ENCODE measurements around the gene TCAP. TPM values are rescaled to one million over a fixed set of nuclear protein-coding genes. Genes with fewer than 3 reads are reported as not detected.

TCAP gene
- total RNA-seq, 1 donor from 2014 or later, result not detected

DNA sequence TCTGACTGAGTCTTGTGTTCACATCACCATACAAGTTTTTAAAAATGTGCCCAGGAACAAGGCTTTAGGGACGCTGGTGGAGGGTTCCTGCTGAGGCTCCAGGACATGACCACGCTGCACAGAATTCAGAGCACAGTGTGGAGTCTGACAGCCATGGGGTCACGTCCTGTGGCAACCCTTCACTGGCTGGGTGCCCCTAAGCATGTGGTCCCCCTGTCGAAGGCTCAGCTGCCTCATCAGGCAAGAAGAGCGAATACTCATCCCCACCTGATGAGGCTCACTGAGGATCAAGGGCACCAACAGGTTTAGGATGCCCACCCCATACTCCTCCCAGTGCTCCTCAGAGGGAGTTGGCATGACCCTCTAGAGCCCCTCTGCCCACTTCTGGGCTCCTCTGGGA is 9.0 kb downstream of the TCAP start:
- H3K36me3 ChIP-seq (ENCODE audit: control insufficient read depth, insufficient read depth, low read length), result no peaks in the 10 kb centered on the region
- peaks cover 8% of the 10 kb centered on the region for H3K27me3 ChIP-seq (ENCODE audit: control insufficient read depth, insufficient read depth, low read length)
- no peak overlapping the region for H3K4me3 ChIP-seq (ENCODE audit: low read depth, low read length)
- no peak for FAIRE-seq
- TF ChIP-seq, protein P1, sequence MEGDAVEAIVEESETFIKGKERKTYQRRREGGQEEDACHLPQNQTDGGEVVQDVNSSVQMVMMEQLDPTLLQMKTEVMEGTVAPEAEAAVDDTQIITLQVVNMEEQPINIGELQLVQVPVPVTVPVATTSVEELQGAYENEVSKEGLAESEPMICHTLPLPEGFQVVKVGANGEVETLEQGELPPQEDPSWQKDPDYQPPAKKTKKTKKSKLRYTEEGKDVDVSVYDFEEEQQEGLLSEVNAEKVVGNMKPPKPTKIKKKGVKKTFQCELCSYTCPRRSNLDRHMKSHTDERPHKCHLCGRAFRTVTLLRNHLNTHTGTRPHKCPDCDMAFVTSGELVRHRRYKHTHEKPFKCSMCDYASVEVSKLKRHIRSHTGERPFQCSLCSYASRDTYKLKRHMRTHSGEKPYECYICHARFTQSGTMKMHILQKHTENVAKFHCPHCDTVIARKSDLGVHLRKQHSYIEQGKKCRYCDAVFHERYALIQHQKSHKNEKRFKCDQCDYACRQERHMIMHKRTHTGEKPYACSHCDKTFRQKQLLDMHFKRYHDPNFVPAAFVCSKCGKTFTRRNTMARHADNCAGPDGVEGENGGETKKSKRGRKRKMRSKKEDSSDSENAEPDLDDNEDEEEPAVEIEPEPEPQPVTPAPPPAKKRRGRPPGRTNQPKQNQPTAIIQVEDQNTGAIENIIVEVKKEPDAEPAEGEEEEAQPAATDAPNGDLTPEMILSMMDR (IDR thresholded peaks at IDR 0.05; ENCODE audit: insufficient read depth, low read length, severe bottlenecking), result no peak
- DNase-seq (ENCODE audit: low read depth), result no peak

- no peak for FAIRE-seq
- no peak overlapping the region for H3K4me3 ChIP-seq (ENCODE audit: low read depth, low read length)
- H3K36me3 ChIP-seq (ENCODE audit: control insufficient read depth, insufficient read depth, low read length), result no peaks in the 10 kb centered on the region
- H3K27me3 ChIP-seq (ENCODE audit: control insufficient read depth, insufficient read depth, low read length), result peaks cover 4% of the 10 kb centered on the region
- TF ChIP-seq, protein P1 (IDR thresholded peaks at IDR 0.05; ENCODE audit: insufficient read depth, low read length, severe bottlenecking), result no peak
- peak; percentile 49 for DNase-seq (ENCODE audit: low read depth)
Measured at GRCh38 chr17:39674702-39675389, 9.7 kb downstream of the TCAP start.

DNA sequence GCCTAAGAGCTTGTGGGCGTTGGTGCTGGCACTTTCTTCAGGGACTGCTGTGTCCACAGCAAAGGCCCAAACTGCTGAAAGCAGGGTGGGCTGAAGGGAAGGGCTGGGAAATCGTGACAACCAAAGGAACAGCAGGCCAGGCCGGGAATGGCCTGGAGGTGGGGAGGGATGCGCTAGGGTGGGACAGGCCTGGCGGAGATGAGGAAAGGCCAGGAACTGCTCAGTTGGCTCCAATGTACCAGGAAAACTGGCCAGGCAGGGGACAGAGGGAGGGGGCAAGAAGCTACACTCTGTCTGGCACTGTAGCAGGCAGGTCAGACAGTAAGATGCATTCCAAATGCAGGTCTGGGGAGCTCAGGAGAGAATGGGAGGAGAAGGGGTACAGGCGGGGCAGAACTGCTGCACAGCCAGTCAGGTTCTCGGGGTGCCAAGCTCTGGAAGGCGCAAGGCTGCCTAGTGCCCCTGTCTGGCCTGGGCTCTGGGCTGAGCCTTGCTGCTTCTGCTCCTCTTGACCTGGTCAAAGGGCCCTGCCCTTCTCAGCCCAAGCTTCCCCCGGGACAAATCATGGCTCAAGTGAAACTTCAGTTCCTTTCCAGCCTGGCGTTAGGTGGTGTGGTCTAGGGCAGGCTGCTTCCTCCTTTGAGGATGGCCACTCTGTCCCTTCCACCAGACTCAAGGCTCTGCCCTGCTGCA is 10.4 kb downstream of the TCAP start:
- FAIRE-seq, result no peak

DNA sequence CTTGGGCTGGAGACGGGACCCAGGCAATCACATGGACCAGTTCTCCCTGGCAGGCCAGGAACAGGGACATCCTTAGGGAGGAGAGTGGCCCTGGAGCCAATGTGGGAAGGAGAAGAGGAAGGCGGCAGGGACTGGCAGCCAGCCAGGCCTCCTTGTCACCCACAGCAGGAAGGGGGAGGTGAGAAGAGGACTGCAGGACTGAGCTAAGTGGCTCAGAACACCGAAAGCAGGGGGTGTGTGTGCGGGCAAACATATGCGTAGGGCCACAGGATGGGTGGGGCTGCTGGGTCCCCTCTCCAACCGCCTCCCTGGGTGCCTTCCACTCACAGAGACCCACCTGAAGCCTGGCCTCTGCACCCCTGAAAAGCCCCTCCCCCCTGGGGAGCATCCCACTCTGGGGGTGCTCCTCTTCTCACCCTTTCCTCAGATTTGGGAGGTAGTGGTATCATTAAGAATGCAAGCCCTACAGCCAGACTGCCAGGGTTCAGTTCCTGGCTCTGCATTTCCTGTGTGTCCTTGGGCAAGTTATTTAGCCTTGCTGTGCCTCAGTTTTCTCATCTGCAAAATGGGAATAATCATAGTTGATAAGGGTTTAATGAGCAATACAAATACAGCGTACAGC is 11.2 kb downstream of the TCAP start:
- TF ChIP-seq, protein P1 (IDR thresholded peaks at IDR 0.05; ENCODE audit: insufficient read depth, low read length, severe bottlenecking), result no peak
- Histone ChIP-seq H3K36me3 (ENCODE audit: control insufficient read depth, insufficient read depth, low read length) (no peaks in the 10 kb centered on the region), H3K4me3 (ENCODE audit: low read depth, low read length) (no peak overlapping the region), H3K27me3 (ENCODE audit: control insufficient read depth, insufficient read depth, low read length) (peaks cover 1% of the 10 kb centered on the region)
- peak; percentile 35 for DNase-seq (ENCODE audit: low read depth)
- FAIRE-seq, result no peak

More for the DNA sequence above, 10.4 kb downstream of the TCAP start:
- Histone ChIP-seq H3K4me3 (ENCODE audit: low read depth, low read length) (no peak overlapping the region), H3K36me3 (ENCODE audit: control insufficient read depth, insufficient read depth, low read length) (no peaks in the 10 kb centered on the region), H3K27me3 (ENCODE audit: control insufficient read depth, insufficient read depth, low read length) (peaks cover 4% of the 10 kb centered on the region)
- TF ChIP-seq, protein P1 (IDR thresholded peaks at IDR 0.05; ENCODE audit: insufficient read depth, low read length, severe bottlenecking), result no peak
- DNase-seq (ENCODE audit: low read depth), result no peak

- DNase-seq (ENCODE audit: low read depth) (no peak), FAIRE-seq (no peak)
- no peaks in the 10 kb centered on the region for H3K36me3 ChIP-seq (ENCODE audit: control insufficient read depth, insufficient read depth, low read length)
- no peaks in the 10 kb centered on the region for H3K27me3 ChIP-seq (ENCODE audit: control insufficient read depth, insufficient read depth, low read length)
- TF ChIP-seq, protein P1 (IDR thresholded peaks at IDR 0.05; ENCODE audit: insufficient read depth, low read length, severe bottlenecking), result no peak
- H3K4me3 ChIP-seq (ENCODE audit: low read depth, low read length), result no peak overlapping the region
Measured at GRCh38 chr17:39677072-39677471, 11.9 kb downstream of the TCAP start.

Measured in bronchial epithelial cell (primary cell).